ENCODE data around the gene PRRX2.

- TF ChIP-seq EZH2phosphoT487 (IDR thresholded peaks at IDR 0.05; ENCODE audit: insufficient read depth, low read depth) (no peak), EZH2 (IDR thresholded peaks at IDR 0.05; ENCODE audit: insufficient read depth, poor library complexity, severe bottlenecking) (no peak)
Observed at GRCh38 chr9:129701054-129701453, 35.6 kb downstream of the PRRX2 start.
